HCT116 (cell line): ENCODE results near the gene ATP6V0D1. TPM values are rescaled to one million over a fixed set of nuclear protein-coding genes. Genes with fewer than 3 reads are reported as not detected.

Experiments used
- ATAC-seq: fragments of 200-7000 bp; cut with Tn5 transposase; 2 replicates; pipeline ENCODE4 v1.9.1; 2020; ENCODE audit warnings: mild to moderate bottlenecking, moderate library complexity
- BruUV-seq: library from RNA; stranded (reverse); fragments of 400-500 nt; replicated peaks from 2 replicates; lab custom pipeline; 2021; lab: Mats Ljungman, UMichigan
- CTCF ChIA-PET: fragments of 300-600 bp; sonication (Branson Sonifier 250); formaldehyde crosslinking; loops from one replicate; lab custom pipeline; 2021; ENCODE audit warnings: antibody characterized with exemption; lab: Charles Lee
- POLR2A ChIA-PET: fragments of 300-600, 350-600 bp; sonication (Branson Sonifier 250); formaldehyde crosslinking; loops from one replicate; lab custom pipeline; 2021; ENCODE audit warnings: antibody characterized with exemption; lab: Charles Lee
- RAD21 ChIA-PET, 2 experiments: fragments of 300-600 bp; sonication (Branson Sonifier 250); formaldehyde crosslinking; loops; one replicate each; lab custom pipeline; 2023; ENCODE audit warnings: low total read pairs in 2 of 2; ENCODE audit not compliant: uncharacterized antibody in 2 of 2, unreplicated experiment in 2 of 2, low non-redundant PET in 1 of 2; lab: Charles Lee
- DNase-seq: peaks from one replicate; pipeline ENCODE4 v3.0.0-alpha.2; 2010; ENCODE audit warnings: low read depth, low spot score
- H2AFZ ChIP-seq: fragments of 200-600 bp; shearing (Covaris generic), sonication (generic); 2 replicates; pipeline ENCODE4 v1.6.1; 2017; ENCODE audit warnings: low read depth, mixed run types, mixed read lengths, antibody characterized with exemption, low read length; ENCODE audit not compliant: poor library complexity, severe bottlenecking
- H3K27ac ChIP-seq: 2 replicates; pipeline ENCODE4 v1.5.1; 2012; ENCODE audit warnings: low read depth, low read length
- H3K27me3 ChIP-seq: fragments of 200-600 bp; sonication (generic); 2 replicates; pipeline ENCODE4 v1.6.1; 2016; ENCODE audit warnings: mixed run types, low read length, mixed read lengths; ENCODE audit not compliant: insufficient read depth
- H3K36me3 ChIP-seq, 2 experiments: fragments of 200-500 bp in 1 of 2; fragments of 200-600 bp in 1 of 2; sonication (Bioruptor generic) in 1 of 2; sonication (generic) in 1 of 2; 2 replicates each; pipeline versions ENCODE4 v1.5.1 to v1.6.1; 2014 to 2016; ENCODE audit warnings: low read length in 2 of 2, inconsistent platforms in 1 of 2, mixed read lengths in 1 of 2, mixed run types in 1 of 2; ENCODE audit not compliant: insufficient read depth in 2 of 2, control insufficient read depth in 1 of 2
- H3K4me1 ChIP-seq, 2 experiments: fragments of 200-600 bp in 1 of 2; sonication (generic) in 1 of 2; 2 replicates each; pipeline versions ENCODE4 v1.5.1 to v1.6.1; 2012 to 2017; ENCODE audit warnings: low read length in 2 of 2, inconsistent platforms in 1 of 2, mild to moderate bottlenecking in 1 of 2, mixed read lengths in 1 of 2, mixed run types in 1 of 2, moderate library complexity in 1 of 2; ENCODE audit not compliant: insufficient read depth in 2 of 2, control insufficient read depth in 1 of 2
- H3K4me2 ChIP-seq: fragments of 200-600 bp; sonication (generic); 2 replicates; pipeline ENCODE4 v1.6.1; 2017; ENCODE audit warnings: mixed run types, low read length, mixed read lengths
- H3K4me3 ChIP-seq, 2 experiments: fragments of 200-600 bp in 1 of 2; sonication (generic) in 1 of 2; replicated peaks in 1 of 2; 2 replicates each; pipeline ENCODE4 v1.5.1; 2011 to 2016; ENCODE audit warnings: low read length in 2 of 2, control low read depth in 1 of 2, low read depth in 1 of 2, mild to moderate bottlenecking in 1 of 2, mixed read lengths in 1 of 2, mixed run types in 1 of 2
- H3K79me2 ChIP-seq: fragments of 200-600 bp; sonication (generic); 2 replicates; pipeline ENCODE4 v1.6.1; 2017; ENCODE audit warnings: mild to moderate bottlenecking, mixed run types, low read length, moderate library complexity, mixed read lengths; ENCODE audit not compliant: insufficient read depth
- H3K9ac ChIP-seq: fragments of 200-600 bp; sonication (generic); 2 replicates; pipeline ENCODE4 v1.6.1; 2016; ENCODE audit warnings: low read length, mixed read lengths
- H3K9me2 ChIP-seq: fragments of 200-600 bp; sonication (generic), shearing (Covaris generic); 2 replicates; pipeline ENCODE4 v1.6.1; 2017; ENCODE audit warnings: mixed run types, mild to moderate bottlenecking, moderate library complexity; ENCODE audit not compliant: insufficient read depth
- H3K9me3 ChIP-seq, 2 experiments: fragments of 200-500 bp in 1 of 2; fragments of 200-600 bp in 1 of 2; sonication (Bioruptor generic) in 1 of 2; sonication (generic) in 1 of 2; 2 replicates each; pipeline ENCODE4 v1.6.1; 2014 to 2017; ENCODE audit warnings: low read length in 2 of 2, mixed read lengths in 2 of 2, inconsistent platforms in 1 of 2, low read depth in 1 of 2, mild to moderate bottlenecking in 1 of 2, mixed run types in 1 of 2, moderate library complexity in 1 of 2; ENCODE audit not compliant: control insufficient read depth in 1 of 2, insufficient read depth in 1 of 2
- H4K20me1 ChIP-seq: fragments of 200-600 bp; sonication (generic), shearing (Covaris generic); 2 replicates; pipeline ENCODE4 v1.6.1; 2017; ENCODE audit warnings: mixed run types, mild to moderate bottlenecking, moderate library complexity; ENCODE audit not compliant: insufficient read depth
- CBX3 ChIP-seq: IDR thresholded peaks from 2 replicates; pipeline ENCODE4 v1.6.1; 2012; ENCODE audit warnings: low read depth
- ELF1 ChIP-seq: IDR thresholded peaks from 2 replicates; pipeline ENCODE4 v1.6.1; 2012; ENCODE audit warnings: low read depth, borderline replicate concordance
- EZH2 ChIP-seq: fragments of 200-600 bp; sonication (generic); IDR thresholded peaks from 2 replicates; pipeline ENCODE4 v1.6.1; 2017; ENCODE audit warnings: antibody characterized with exemption, mixed run types
- EZH2phosphoT487 ChIP-seq: fragments of 200-600 bp; IDR thresholded peaks from 2 replicates; pipeline ENCODE4 v1.6.1; 2018; ENCODE audit warnings: antibody characterized with exemption, borderline replicate concordance
- FOSL1 ChIP-seq: IDR thresholded peaks from 2 replicates; pipeline ENCODE4 v1.6.1; 2012; ENCODE audit warnings: low read depth
- POLR2AphosphoS5 ChIP-seq: IDR thresholded peaks from 2 replicates; pipeline ENCODE4 v1.6.1; 2011; ENCODE audit warnings: mild to moderate bottlenecking, low read depth, low read length, moderate library complexity
- SIN3A ChIP-seq: IDR thresholded peaks from 2 replicates; pipeline ENCODE4 v1.6.1; 2012; ENCODE audit warnings: low read depth
- SP1 ChIP-seq: IDR thresholded peaks from 2 replicates; pipeline ENCODE4 v1.6.1; 2012; ENCODE audit warnings: low read depth
- SRF ChIP-seq: IDR thresholded peaks from 2 replicates; pipeline ENCODE4 v1.6.1; 2012; ENCODE audit warnings: low read depth
- TCF7L2 ChIP-seq: IDR thresholded peaks from 2 replicates; pipeline ENCODE4 v1.7.0; 2011; ENCODE audit warnings: borderline replicate concordance, inconsistent platforms; ENCODE audit not compliant: insufficient read depth, insufficient read length; ENCODE audit errors: extremely low read depth
- YY1 ChIP-seq: IDR thresholded peaks from 2 replicates; pipeline ENCODE4 v1.6.1; 2011; ENCODE audit warnings: low read length, low read depth, moderate library complexity, mild to moderate bottlenecking; ENCODE audit not compliant: insufficient replicate concordance; ENCODE audit errors: extremely low read depth
- ZFX ChIP-seq: fragments of 450-650 bp; IDR thresholded peaks from 2 replicates; pipeline ENCODE4 v1.6.1; 2017
- ZNF274 ChIP-seq: fragments of 200-500 bp; sonication (Bioruptor generic); IDR thresholded peaks from 2 replicates; pipeline ENCODE4 v1.6.1; 2014; ENCODE audit warnings: mild to moderate bottlenecking, low read depth, low read length, inconsistent platforms
- intact Hi-C: fragments of 100-400 bp; cut with micrococcal nuclease; formaldehyde crosslinking; loops from 2 replicates; pipeline ENCODE4 v1.10.0; 2022
- total RNA-seq: library from RNA; stranded (reverse); gene quantifications from one replicate; pipeline ENCODE4 v1.2.1, GENCODE V29; 2021; ENCODE audit not compliant: unreplicated experiment
- TF ChIP-seq, protein P1 (sequence below): IDR thresholded peaks from 2 replicates; pipeline ENCODE4 v1.6.1; 2011; ENCODE audit warnings: mild to moderate bottlenecking, low read length, moderate library complexity; ENCODE audit not compliant: insufficient replicate concordance; ENCODE audit errors: extremely low read depth
- TF ChIP-seq, protein P2 (sequence below): IDR thresholded peaks from 2 replicates; pipeline ENCODE4 v1.6.1; 2012
- TF ChIP-seq, protein P3 (sequence below): IDR thresholded peaks from 2 replicates; pipeline ENCODE4 v1.6.1; 2012; ENCODE audit warnings: low read depth

Gene ATP6V0D1
- total RNA-seq, 1 experiment from 2014 or later: 36.6 TPM

DNA sequence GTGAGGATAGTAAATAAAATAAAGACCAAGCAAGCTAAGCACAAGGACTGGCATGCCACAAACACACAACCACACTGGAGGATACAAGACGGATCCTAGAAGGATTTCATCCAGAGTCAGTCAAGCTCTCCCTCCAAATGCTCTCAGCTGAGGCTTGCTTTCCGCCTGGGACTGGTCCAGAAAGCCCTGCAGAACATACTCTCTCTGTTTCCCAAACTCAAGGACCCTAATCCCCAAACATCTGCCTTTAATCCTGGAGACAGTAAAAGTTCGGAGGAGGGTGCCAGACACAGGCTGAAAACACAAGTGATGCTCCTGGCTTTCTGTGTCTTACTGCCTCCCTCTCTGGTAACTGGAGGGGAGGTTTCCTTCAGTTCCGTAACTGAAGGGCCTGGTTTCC, 55.4 kb downstream of the ATP6V0D1 start:
- Histone ChIP-seq H3K4me2 (no peak overlapping the region), H3K27me3 (no peaks in the 10 kb centered on the region), H3K9me2 (no peaks in the 10 kb centered on the region), H3K4me3 (no peak overlapping the region), H3K4me1 (peaks cover 0 to 27% of the 10 kb centered on the region in 2 experiments; a peak in 2 of 4 replicates), H3K36me3 (no peaks in the 10 kb centered on the region), H3K9ac (no peak overlapping the region), H2AFZ (no peak overlapping the region), H3K79me2 (no peaks in the 10 kb centered on the region), H4K20me1 (no peaks in the 10 kb centered on the region), H3K27ac (no peak overlapping the region), H3K9me3 (no peaks in the 10 kb centered on the region)
- DNase-seq (no peak), ATAC-seq (no peak)
- ChIA-PET RAD21 (no interaction called here), CTCF (no interaction called here), POLR2A (no interaction called here)
- TF ChIP-seq TCF7L2: no peak
- no peak for TF ChIP-seq SP1
- TF ChIP-seq, protein P1, sequence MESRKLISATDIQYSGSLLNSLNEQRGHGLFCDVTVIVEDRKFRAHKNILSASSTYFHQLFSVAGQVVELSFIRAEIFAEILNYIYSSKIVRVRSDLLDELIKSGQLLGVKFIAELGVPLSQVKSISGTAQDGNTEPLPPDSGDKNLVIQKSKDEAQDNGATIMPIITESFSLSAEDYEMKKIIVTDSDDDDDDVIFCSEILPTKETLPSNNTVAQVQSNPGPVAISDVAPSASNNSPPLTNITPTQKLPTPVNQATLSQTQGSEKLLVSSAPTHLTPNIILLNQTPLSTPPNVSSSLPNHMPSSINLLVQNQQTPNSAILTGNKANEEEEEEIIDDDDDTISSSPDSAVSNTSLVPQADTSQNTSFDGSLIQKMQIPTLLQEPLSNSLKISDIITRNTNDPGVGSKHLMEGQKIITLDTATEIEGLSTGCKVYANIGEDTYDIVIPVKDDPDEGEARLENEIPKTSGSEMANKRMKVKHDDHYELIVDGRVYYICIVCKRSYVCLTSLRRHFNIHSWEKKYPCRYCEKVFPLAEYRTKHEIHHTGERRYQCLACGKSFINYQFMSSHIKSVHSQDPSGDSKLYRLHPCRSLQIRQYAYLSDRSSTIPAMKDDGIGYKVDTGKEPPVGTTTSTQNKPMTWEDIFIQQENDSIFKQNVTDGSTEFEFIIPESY: no peak
- TF ChIP-seq, protein P2, sequence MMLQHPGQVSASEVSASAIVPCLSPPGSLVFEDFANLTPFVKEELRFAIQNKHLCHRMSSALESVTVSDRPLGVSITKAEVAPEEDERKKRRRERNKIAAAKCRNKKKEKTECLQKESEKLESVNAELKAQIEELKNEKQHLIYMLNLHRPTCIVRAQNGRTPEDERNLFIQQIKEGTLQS: no peak
- TF ChIP-seq, protein P3, sequence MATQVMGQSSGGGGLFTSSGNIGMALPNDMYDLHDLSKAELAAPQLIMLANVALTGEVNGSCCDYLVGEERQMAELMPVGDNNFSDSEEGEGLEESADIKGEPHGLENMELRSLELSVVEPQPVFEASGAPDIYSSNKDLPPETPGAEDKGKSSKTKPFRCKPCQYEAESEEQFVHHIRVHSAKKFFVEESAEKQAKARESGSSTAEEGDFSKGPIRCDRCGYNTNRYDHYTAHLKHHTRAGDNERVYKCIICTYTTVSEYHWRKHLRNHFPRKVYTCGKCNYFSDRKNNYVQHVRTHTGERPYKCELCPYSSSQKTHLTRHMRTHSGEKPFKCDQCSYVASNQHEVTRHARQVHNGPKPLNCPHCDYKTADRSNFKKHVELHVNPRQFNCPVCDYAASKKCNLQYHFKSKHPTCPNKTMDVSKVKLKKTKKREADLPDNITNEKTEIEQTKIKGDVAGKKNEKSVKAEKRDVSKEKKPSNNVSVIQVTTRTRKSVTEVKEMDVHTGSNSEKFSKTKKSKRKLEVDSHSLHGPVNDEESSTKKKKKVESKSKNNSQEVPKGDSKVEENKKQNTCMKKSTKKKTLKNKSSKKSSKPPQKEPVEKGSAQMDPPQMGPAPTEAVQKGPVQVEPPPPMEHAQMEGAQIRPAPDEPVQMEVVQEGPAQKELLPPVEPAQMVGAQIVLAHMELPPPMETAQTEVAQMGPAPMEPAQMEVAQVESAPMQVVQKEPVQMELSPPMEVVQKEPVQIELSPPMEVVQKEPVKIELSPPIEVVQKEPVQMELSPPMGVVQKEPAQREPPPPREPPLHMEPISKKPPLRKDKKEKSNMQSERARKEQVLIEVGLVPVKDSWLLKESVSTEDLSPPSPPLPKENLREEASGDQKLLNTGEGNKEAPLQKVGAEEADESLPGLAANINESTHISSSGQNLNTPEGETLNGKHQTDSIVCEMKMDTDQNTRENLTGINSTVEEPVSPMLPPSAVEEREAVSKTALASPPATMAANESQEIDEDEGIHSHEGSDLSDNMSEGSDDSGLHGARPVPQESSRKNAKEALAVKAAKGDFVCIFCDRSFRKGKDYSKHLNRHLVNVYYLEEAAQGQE: no peak
- TF ChIP-seq SRF: no peak
- no peak for TF ChIP-seq ELF1
- TF ChIP-seq EZH2: no peak
- TF ChIP-seq ZNF274: no peak
- TF ChIP-seq POLR2AphosphoS5: no peak
- no peak for TF ChIP-seq FOSL1
- no peak for TF ChIP-seq ZFX
- no peak for TF ChIP-seq EZH2phosphoT487
- TF ChIP-seq YY1: no peak
- TF ChIP-seq SIN3A: no peak
- TF ChIP-seq CBX3: no peak
- intact Hi-C loops: no loop called here
- no TSS peak for BruUV-seq
